Fibroblast of lung (primary cell): ENCODE data around the gene CREB5. TPM values are rescaled to one million over a fixed set of nuclear protein-coding genes. Genes with fewer than 3 reads are reported as not detected.
"Not testable (repeated sequence)": the region's sequence is repeated elsewhere in the genome, so short reads cannot be mapped to it uniquely, and the experiment has no call there.

Experiments used
- DNase-seq, 2 donors: peaks; one replicate each; pipeline versions ENCODE4 v3.0.0 to v3.0.0-alpha.2; 2010; ENCODE audit warnings: low read depth in 2 of 2
- H2AFZ ChIP-seq: 2 replicates; pipeline ENCODE4 v1.5.1; 2012; ENCODE audit warnings: low read length, control low read depth, inconsistent platforms
- H3K27ac ChIP-seq: 2 replicates; pipeline ENCODE4 v1.5.1; 2011; ENCODE audit warnings: low read length, control low read depth; ENCODE audit not compliant: insufficient read depth
- H3K27me3 ChIP-seq: 2 replicates; pipeline ENCODE4 v1.5.1; 2011; ENCODE audit warnings: mild to moderate bottlenecking, low read length; ENCODE audit not compliant: control insufficient read depth, insufficient read depth
- H3K36me3 ChIP-seq: 2 replicates; pipeline ENCODE4 v1.5.1; 2011; ENCODE audit warnings: low read length; ENCODE audit not compliant: control insufficient read depth, insufficient read depth
- H3K4me1 ChIP-seq: 2 replicates; pipeline ENCODE4 v1.5.1; 2011; ENCODE audit warnings: low read length; ENCODE audit not compliant: control insufficient read depth, insufficient read depth; ENCODE audit errors: extremely low read depth
- H3K4me2 ChIP-seq: 2 replicates; pipeline ENCODE4 v1.5.1; 2011; ENCODE audit warnings: low read length, control low read depth; ENCODE audit not compliant: insufficient read depth; ENCODE audit errors: extremely low read depth
- H3K4me3 ChIP-seq, 4 experiments: fragments of 200-600 bp in 1 of 4; sonication (generic) in 1 of 4; replicated peaks in 1 of 4; 2 replicates each; pipeline ENCODE4 v1.5.1; 2011 to 2016; ENCODE audit warnings: low read length in 4 of 4, low read depth in 3 of 4, mild to moderate bottlenecking in 3 of 4, control low read depth in 2 of 4, inconsistent platforms in 1 of 4, mixed read lengths in 1 of 4; ENCODE audit not compliant: insufficient read depth in 1 of 4; ENCODE audit errors: control extremely low read depth in 1 of 4
- H3K79me2 ChIP-seq: 2 replicates; pipeline ENCODE4 v1.5.1; 2012; ENCODE audit warnings: mild to moderate bottlenecking, low read length, inconsistent platforms; ENCODE audit not compliant: control insufficient read depth, insufficient read depth
- H3K9ac ChIP-seq: 2 replicates; pipeline ENCODE4 v1.5.1; 2011; ENCODE audit warnings: mild to moderate bottlenecking, low read length, control low read depth; ENCODE audit not compliant: insufficient read depth
- H3K9me3 ChIP-seq: 2 replicates; pipeline ENCODE4 v1.5.1; 2012; ENCODE audit warnings: low read depth, low read length; ENCODE audit not compliant: control insufficient read depth, insufficient read depth
- H4K20me1 ChIP-seq: 2 replicates; pipeline ENCODE4 v1.5.1; 2011; ENCODE audit warnings: low read length; ENCODE audit not compliant: control insufficient read depth, insufficient read depth; ENCODE audit errors: extremely low read depth
- EZH2 ChIP-seq: IDR thresholded peaks from 2 replicates; pipeline ENCODE4 v1.5.1; 2012; ENCODE audit warnings: low read length, control low read depth, mild to moderate bottlenecking; ENCODE audit errors: missing control alignments
- polyA plus RNA-seq, 2 donors: library from polyadenylated mRNA; depleted of rRNA in 1 of 2; stranded (reverse) in 1 of 2; unstranded in 1 of 2; fragments of >200 nt; gene quantifications; 2 replicates each; pipeline ENCODE4 v1.2.1, GENCODE V29; 2011 to 2012; ENCODE audit warnings: missing spikeins in 1 of 2
- total RNA-seq: library from RNA; depleted of rRNA; stranded (reverse); fragments of >200 nt; gene quantifications from 2 replicates; pipeline ENCODE4 v1.2.1, GENCODE V29; 2014
- TF ChIP-seq, protein P1 (sequence below), 2 donors: IDR thresholded peaks in 1 of 2; conservative IDR thresholded peaks in 1 of 2; 1 replicate in 1 of 2; 2 replicates in 1 of 2; pipeline ENCODE4 v1.5.1; 2011 to 2012; ENCODE audit warnings: low read length in 2 of 2, control low read depth in 1 of 2, inconsistent platforms in 1 of 2, low read depth in 1 of 2, mild to moderate bottlenecking in 1 of 2

Gene CREB5
- total and polyA plus RNA-seq, 2 donors (not counting 1 experiment from before 2014, with no cell fraction given) = 8.2 to 28.4 TPM

DNA sequence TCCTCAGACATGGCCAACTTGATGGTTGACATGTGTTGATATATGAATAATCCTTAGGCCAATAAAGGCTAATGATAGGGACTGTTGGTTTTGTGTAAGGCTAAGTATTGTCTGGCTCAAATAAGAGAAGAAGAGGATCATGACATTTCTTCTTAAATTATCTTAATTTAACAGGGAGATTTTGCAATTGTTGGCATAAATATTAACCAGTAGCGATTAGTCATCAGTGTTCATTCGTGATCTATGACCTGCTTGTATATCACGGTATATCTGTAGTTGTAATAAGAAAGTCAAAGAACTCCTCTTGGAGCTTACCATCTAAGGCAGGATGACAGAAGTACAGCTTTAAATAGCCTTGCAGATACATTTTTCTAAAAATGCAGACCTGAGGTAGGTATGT lies 196.4 kb downstream of the CREB5 start:
- H2AFZ ChIP-seq = no peak overlapping the region
- no peaks in the 10 kb centered on the region for H3K27me3 ChIP-seq
- no peaks in the 10 kb centered on the region for H3K36me3 ChIP-seq
- H3K4me1 ChIP-seq = no peaks in the 10 kb centered on the region
- no peaks in the 10 kb centered on the region for H3K9me3 ChIP-seq
- no peak overlapping the region for H3K9ac ChIP-seq
- H3K4me3 ChIP-seq = no peak overlapping the region
- no peaks in the 10 kb centered on the region for H4K20me1 ChIP-seq
- no peak overlapping the region for H3K27ac ChIP-seq
- H3K79me2 ChIP-seq = no peaks in the 10 kb centered on the region
- peak in 1 of 2 donors; percentile 81 for DNase-seq
- TF ChIP-seq, protein P1, sequence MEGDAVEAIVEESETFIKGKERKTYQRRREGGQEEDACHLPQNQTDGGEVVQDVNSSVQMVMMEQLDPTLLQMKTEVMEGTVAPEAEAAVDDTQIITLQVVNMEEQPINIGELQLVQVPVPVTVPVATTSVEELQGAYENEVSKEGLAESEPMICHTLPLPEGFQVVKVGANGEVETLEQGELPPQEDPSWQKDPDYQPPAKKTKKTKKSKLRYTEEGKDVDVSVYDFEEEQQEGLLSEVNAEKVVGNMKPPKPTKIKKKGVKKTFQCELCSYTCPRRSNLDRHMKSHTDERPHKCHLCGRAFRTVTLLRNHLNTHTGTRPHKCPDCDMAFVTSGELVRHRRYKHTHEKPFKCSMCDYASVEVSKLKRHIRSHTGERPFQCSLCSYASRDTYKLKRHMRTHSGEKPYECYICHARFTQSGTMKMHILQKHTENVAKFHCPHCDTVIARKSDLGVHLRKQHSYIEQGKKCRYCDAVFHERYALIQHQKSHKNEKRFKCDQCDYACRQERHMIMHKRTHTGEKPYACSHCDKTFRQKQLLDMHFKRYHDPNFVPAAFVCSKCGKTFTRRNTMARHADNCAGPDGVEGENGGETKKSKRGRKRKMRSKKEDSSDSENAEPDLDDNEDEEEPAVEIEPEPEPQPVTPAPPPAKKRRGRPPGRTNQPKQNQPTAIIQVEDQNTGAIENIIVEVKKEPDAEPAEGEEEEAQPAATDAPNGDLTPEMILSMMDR (conservative IDR thresholded peaks at IDR 0.05 in 1 of 2, IDR thresholded peaks at IDR 0.05 in 1 of 2; ENCODE audit: low read depth in 1 of 2, low read length in 2 of 2) = no peak
- TF ChIP-seq EZH2 = no peak
- H3K4me2 ChIP-seq = no peak overlapping the region

DNA sequence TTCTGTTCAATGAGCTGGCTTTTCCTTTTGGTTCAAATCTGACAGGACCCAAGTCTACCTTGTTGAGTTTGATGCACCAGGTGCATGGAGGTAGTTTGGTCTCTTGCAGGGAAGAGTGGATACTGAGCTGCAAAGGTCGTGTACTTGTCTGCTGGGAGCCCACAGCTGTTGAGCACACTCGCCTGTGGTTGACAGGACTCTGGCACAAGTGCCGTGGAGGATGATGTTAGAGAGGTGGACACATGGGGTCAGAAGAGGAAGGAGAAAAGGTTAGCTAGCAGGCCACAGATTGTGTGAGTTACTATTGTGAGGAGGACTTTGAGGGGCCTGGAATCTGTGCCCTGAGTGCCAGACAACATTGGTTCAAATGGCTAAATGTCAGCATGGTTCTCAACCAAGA lies 197.3 kb downstream of the CREB5 start:
- no peaks in the 10 kb centered on the region for H3K36me3 ChIP-seq
- no peaks in the 10 kb centered on the region for H3K27me3 ChIP-seq
- H3K27ac ChIP-seq = no peak overlapping the region
- no peak for TF ChIP-seq EZH2
- TF ChIP-seq, protein P1 (conservative IDR thresholded peaks at IDR 0.05 in 1 of 2, IDR thresholded peaks at IDR 0.05 in 1 of 2; ENCODE audit: low read depth in 1 of 2, low read length in 2 of 2) = no peak
- no peak overlapping the region for H3K9ac ChIP-seq
- no peak for DNase-seq
- no peaks in the 10 kb centered on the region for H3K9me3 ChIP-seq
- no peaks in the 10 kb centered on the region for H3K4me1 ChIP-seq
- H2AFZ ChIP-seq = no peak overlapping the region
- H3K4me3 ChIP-seq = no peak overlapping the region
- no peaks in the 10 kb centered on the region for H3K79me2 ChIP-seq
- no peak overlapping the region for H3K4me2 ChIP-seq
- H4K20me1 ChIP-seq = no peaks in the 10 kb centered on the region

DNA sequence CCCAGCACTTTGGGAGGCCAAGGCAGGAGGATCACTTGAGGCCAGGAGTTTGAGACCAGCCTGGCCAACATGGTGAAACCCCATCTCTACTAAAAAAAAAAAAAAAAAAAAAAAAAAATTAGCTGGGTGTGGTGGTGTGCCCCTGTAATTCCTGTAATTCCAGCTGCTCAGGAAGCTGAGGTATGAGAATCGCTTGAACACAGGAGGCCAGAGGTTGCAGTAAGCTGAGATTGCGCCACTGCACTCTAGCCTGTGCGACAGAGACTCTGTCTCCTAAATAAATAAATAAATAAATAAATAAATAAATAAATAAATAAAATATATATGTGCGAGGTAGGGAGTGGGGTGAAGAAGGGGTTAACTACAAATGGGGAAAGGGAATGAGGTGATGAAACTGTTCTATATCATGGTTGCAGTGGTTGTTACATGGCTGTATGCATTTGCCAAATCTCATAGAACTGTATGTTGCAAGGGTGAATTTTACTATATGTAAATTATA lies 199.1 kb downstream of the CREB5 start:
- H3K36me3 ChIP-seq, H3K4me1 ChIP-seq: not testable (repeated sequence)

More for the DNA sequence above, 199.1 kb downstream of the CREB5 start:
- not testable (repeated sequence) for H3K27me3 ChIP-seq, H3K4me2 ChIP-seq, H3K79me2 ChIP-seq, H3K27ac ChIP-seq, H3K9me3 ChIP-seq, H3K4me3 ChIP-seq, H3K9ac ChIP-seq, DNase-seq, H4K20me1 ChIP-seq, H2AFZ ChIP-seq
